Femur (tissue), 1 donor: ENCODE measurements around the gene WFDC12.
"Not testable (repeated sequence)": the region's sequence is repeated elsewhere in the genome, so short reads cannot be mapped to it uniquely, and the experiment has no call there.

ENCODE experiments used
- DNase-seq: peaks from one replicate; pipeline ENCODE4 v3.0.0-alpha.2; 2017

WFDC12 gene

GRCh38 chr20:45124365-45124764, at the start of gene WFDC12:
Gene WFDC12 (minus strand): TSS chr20:45124465. CDS start chr20:45124447, 18 bp downstream.
- DNase-seq = no peak

GRCh38 chr20:45173522-45173921, 49.3 kb upstream of the WFDC12 start:
- DNase-seq = no peak

GRCh38 chr20:45164906-45165305, 40.6 kb upstream of the WFDC12 start:
- DNase-seq = no peak

GRCh38 chr20:45163083-45163803, 39.0 kb upstream of the WFDC12 start:
- DNase-seq = no peak

GRCh38 chr20:45157962-45158361, 33.7 kb upstream of the WFDC12 start:
- no peak for DNase-seq

GRCh38 chr20:45156713-45157112, 32.4 kb upstream of the WFDC12 start:
- no peak for DNase-seq

- DNase-seq = not testable (repeated sequence)
These were observed 30.5 kb upstream of the WFDC12 start for GRCh38 chr20:45154794-45155193.

- no peak for DNase-seq
These were observed 29.9 kb upstream of the WFDC12 start for GRCh38 chr20:45154183-45154582.

GRCh38 chr20:45153752-45154151, 29.5 kb upstream of the WFDC12 start:
- no peak for DNase-seq

GRCh38 chr20:45153147-45153546, 28.9 kb upstream of the WFDC12 start:
- DNase-seq = no peak

- DNase-seq = no peak
These were observed 28.1 kb upstream of the WFDC12 start for GRCh38 chr20:45152405-45152804.

GRCh38 chr20:45149062-45149461, 24.8 kb upstream of the WFDC12 start:
- DNase-seq = no peak

GRCh38 chr20:45140836-45141235, 16.6 kb upstream of the WFDC12 start:
- no peak for DNase-seq

GRCh38 chr20:45139733-45140375, 15.6 kb upstream of the WFDC12 start:
- DNase-seq = not testable (repeated sequence)

GRCh38 chr20:45138561-45139300, 14.5 kb upstream of the WFDC12 start:
- DNase-seq = no peak

GRCh38 chr20:45136911-45137310, 12.6 kb upstream of the WFDC12 start:
- DNase-seq = no peak

- DNase-seq = no peak
These were observed 3.8 kb upstream of the WFDC12 start for GRCh38 chr20:45128099-45128498.

- DNase-seq = no peak
These were observed 2.9 kb downstream of the WFDC12 start for GRCh38 chr20:45121388-45121787.

- no peak for DNase-seq
These were observed 4.6 kb downstream of the WFDC12 start for GRCh38 chr20:45119556-45120266.

GRCh38 chr20:45118028-45118427, 6.2 kb downstream of the WFDC12 start:
- DNase-seq = no peak

- DNase-seq = no peak
These were observed 6.7 kb downstream of the WFDC12 start for GRCh38 chr20:45117581-45117980.

- DNase-seq = no peak
These were observed 8.4 kb downstream of the WFDC12 start for GRCh38 chr20:45115829-45116228.

GRCh38 chr20:45115386-45115774, 8.9 kb downstream of the WFDC12 start:
- no peak for DNase-seq
